Measurements from ENCODE around the gene KRT15.
A peak's percentile ranks its signal among the peaks of the same experiment; 100 is the strongest.

The KRT15 gene

DNA sequence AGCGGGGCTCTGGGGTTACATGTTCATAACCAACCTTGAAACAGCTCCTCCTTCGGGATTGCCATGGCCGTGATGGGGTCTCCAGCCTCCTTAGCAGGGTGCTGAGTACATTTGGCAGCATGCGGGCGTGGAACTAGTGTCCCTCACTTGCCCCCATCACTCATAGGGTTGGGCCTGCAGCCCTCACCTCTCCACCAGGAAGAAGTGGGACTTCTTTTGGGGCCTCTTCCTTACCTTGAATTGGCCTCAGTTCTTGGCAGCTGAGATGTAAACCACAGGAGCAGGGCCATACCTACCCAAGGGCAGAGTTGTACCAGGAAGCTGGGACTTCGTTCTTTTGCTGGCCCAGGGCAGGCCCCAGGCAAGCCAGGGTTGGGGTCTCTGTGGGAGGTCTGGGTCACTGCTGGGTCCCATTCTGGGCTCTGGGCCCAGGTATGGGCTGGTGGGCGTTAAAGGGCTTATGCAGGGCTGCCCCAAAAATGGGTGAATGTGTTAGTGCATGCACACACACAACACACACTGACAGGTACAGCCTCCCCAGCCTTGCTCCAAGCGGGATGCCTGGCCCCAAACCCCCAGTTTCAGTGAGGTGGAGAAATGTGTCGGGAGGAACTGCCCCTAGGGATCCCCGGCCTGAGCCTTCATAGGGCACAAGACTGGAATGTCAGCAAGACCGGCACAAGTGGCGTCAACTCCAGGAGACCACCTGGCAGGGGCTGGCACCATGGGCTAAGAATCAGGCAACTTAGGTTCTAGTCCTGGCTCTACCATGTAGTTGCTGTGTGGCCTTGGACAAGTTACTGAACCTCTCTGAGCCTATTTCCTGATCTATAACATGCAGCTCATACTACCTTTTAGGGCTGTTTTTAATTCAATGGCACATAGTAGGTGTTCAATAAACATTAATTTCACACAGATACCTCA, 3.9 kb upstream of the KRT15 start:
- peaks cover 28% of the 10 kb centered on the region for H3K4me1 Mint-ChIP-seq
- peaks cover 59% of the 10 kb centered on the region for H3K27me3 Mint-ChIP-seq (ENCODE audit: low read depth)
- H3K4me3 Mint-ChIP-seq, result no peak overlapping the region
- peak overlapping the region in 1 of 3 experiments; percentile 3 for H3K27ac Mint-ChIP-seq
- peaks cover 14% of the 10 kb centered on the region for H3K36me3 Mint-ChIP-seq (ENCODE audit: low read depth)
- TF ChIP-seq, protein P1, sequence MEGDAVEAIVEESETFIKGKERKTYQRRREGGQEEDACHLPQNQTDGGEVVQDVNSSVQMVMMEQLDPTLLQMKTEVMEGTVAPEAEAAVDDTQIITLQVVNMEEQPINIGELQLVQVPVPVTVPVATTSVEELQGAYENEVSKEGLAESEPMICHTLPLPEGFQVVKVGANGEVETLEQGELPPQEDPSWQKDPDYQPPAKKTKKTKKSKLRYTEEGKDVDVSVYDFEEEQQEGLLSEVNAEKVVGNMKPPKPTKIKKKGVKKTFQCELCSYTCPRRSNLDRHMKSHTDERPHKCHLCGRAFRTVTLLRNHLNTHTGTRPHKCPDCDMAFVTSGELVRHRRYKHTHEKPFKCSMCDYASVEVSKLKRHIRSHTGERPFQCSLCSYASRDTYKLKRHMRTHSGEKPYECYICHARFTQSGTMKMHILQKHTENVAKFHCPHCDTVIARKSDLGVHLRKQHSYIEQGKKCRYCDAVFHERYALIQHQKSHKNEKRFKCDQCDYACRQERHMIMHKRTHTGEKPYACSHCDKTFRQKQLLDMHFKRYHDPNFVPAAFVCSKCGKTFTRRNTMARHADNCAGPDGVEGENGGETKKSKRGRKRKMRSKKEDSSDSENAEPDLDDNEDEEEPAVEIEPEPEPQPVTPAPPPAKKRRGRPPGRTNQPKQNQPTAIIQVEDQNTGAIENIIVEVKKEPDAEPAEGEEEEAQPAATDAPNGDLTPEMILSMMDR (IDR thresholded peaks at IDR 0.05; ENCODE audit: unreplicated experiment in 3 of 3), result no peak
- H3K9me3 Mint-ChIP-seq, result no peaks in the 10 kb centered on the region

DNA sequence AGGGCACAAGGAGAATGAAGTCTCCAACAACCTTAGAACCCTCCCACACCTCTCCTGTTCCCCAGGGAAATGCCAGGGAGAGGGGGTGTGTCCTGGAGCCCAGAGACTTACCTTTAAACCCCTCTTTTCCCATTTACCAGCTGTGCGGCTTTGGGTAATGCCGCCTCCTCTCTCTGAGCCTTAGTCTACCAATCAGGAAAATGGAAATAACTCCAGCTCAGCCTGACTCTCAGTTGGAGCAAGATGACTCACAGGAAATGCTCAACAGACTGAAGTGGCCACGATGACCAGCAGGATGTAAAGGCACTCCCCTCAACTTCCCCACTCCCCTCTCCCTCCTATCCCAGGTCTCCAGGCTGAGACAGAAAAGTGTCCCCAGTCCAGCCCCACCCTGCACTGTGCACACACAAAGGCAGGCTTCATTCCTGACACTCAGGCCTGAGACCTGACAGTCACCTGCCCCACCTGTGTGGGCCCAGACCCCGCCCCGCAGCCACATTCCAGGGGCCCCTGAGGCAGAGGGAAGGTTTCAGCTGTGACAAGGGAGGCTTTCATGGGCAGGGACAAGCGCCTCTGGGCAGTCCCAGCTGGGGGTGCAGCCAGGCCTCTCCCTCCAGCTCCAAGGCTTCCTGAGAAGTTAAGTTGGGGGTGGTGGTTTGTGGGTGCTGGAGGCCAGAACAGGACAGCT, 3.0 kb upstream of the KRT15 start:
- Mint-ChIP-seq H3K27me3 (ENCODE audit: low read depth) (peaks cover 51% of the 10 kb centered on the region), H3K9me3 (no peaks in the 10 kb centered on the region), H3K36me3 (ENCODE audit: low read depth) (peaks cover 11% of the 10 kb centered on the region), H3K4me3 (no peak overlapping the region), H3K4me1 (peaks cover 22% of the 10 kb centered on the region), H3K27ac (peak overlapping the region in 1 of 3 experiments; percentile 69)
- TF ChIP-seq, protein P1 (IDR thresholded peaks at IDR 0.05; ENCODE audit: unreplicated experiment in 3 of 3), result no peak

- Mint-ChIP-seq H3K9me3 (no peaks in the 10 kb centered on the region), H3K4me1 (peaks cover 22% of the 10 kb centered on the region), H3K4me3 (no peak overlapping the region), H3K27me3 (ENCODE audit: low read depth) (peaks cover 47% of the 10 kb centered on the region), H3K36me3 (ENCODE audit: low read depth) (peaks cover 11% of the 10 kb centered on the region), H3K27ac (no peak overlapping the region)
- TF ChIP-seq, protein P1 (IDR thresholded peaks at IDR 0.05; ENCODE audit: unreplicated experiment in 3 of 3), result no peak
These were observed 2.3 kb upstream of the KRT15 start for GRCh38 chr17:41520821-41521521.

DNA sequence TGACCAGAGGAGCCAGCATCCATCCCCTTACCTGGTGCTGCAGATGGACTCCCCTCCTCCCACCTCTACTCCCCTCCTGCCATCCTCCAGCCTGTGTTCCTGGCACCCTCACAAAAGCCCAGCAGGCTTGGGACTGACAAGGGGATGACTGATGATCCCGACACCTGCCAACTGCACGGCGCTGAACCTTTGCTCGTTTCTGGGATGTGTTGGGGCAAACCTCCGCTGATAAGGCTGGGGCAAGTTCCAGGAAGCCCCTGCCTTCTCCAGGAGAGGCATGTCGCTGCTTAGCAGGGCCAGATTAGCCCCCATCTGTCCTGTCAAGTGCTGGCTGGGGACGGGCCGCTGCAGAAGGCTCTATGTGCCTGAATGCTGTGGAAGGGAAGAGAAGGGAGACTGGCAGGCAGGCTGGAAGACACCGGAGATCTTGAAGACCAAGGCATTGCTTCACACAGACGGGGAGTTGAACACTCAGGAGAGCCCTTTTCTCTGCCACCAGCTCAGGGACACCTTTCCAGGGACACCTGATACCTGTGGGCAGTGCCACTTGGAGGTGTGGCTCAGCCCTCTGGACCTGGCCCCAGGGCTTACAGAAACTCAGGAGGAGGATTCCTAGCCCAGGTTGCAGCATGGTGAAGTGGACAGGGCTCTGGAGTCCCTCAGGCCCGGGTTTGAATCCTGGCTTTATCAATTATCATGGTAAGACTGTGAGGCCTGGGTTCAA, 973 bp upstream of the KRT15 start:
- TF ChIP-seq, protein P1 (IDR thresholded peaks at IDR 0.05; ENCODE audit: unreplicated experiment in 3 of 3), result no peak
- Mint-ChIP-seq H3K27me3 (ENCODE audit: low read depth) (peaks cover 40% of the 10 kb centered on the region), H3K4me1 (peaks cover 22% of the 10 kb centered on the region), H3K9me3 (no peaks in the 10 kb centered on the region), H3K27ac (no peak overlapping the region), H3K36me3 (ENCODE audit: low read depth) (peaks cover 7% of the 10 kb centered on the region), H3K4me3 (no peak overlapping the region)

DNA sequence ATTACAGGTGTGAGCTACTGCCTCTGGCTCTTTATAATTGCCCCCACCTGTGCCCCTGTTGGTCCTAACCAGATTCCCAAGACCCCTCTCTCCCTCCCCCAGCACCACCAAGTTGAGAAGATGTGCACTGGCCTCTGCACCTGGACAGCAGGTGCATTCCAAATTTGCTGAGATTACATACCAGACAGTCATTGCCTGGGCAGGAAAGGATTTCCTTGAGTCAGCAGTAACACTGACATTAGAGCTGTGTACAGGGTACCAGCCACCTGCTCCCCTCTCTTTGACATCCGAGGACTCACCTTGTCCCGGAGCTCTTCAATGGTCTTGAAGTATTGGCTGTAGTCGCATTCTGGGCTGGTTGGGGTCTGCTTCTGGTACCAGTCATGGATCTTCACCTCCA, 659 bp downstream of the KRT15 start:
- H3K4me1 Mint-ChIP-seq, result peaks cover 14% of the 10 kb centered on the region
- TF ChIP-seq, protein P1 (IDR thresholded peaks at IDR 0.05; ENCODE audit: unreplicated experiment in 3 of 3), result no peak
- H3K27me3 Mint-ChIP-seq (ENCODE audit: low read depth), result peaks cover 31% of the 10 kb centered on the region
- H3K4me3 Mint-ChIP-seq, result no peak overlapping the region
- no peak overlapping the region for H3K27ac Mint-ChIP-seq
- no peaks in the 10 kb centered on the region for H3K36me3 Mint-ChIP-seq (ENCODE audit: low read depth)
- H3K9me3 Mint-ChIP-seq, result no peaks in the 10 kb centered on the region
